Measurements from ENCODE around the gene FOXE1.

- TF ChIP-seq, protein P1, sequence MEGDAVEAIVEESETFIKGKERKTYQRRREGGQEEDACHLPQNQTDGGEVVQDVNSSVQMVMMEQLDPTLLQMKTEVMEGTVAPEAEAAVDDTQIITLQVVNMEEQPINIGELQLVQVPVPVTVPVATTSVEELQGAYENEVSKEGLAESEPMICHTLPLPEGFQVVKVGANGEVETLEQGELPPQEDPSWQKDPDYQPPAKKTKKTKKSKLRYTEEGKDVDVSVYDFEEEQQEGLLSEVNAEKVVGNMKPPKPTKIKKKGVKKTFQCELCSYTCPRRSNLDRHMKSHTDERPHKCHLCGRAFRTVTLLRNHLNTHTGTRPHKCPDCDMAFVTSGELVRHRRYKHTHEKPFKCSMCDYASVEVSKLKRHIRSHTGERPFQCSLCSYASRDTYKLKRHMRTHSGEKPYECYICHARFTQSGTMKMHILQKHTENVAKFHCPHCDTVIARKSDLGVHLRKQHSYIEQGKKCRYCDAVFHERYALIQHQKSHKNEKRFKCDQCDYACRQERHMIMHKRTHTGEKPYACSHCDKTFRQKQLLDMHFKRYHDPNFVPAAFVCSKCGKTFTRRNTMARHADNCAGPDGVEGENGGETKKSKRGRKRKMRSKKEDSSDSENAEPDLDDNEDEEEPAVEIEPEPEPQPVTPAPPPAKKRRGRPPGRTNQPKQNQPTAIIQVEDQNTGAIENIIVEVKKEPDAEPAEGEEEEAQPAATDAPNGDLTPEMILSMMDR (IDR thresholded peaks at IDR 0.05) = no peak
- no peak for TF ChIP-seq POLR2A (IDR thresholded peaks at IDR 0.05)
Measured at GRCh38 chr9:97854696-97855485, 1.9 kb downstream of the FOXE1 start.

Data from body of pancreas (tissue), 4 donors.